Chondrocyte (in vitro differentiated cells): ENCODE results near the gene RTP3. TPM values are rescaled to one million over a fixed set of nuclear protein-coding genes. Genes with fewer than 3 reads are reported as not detected.
A peak's percentile ranks its signal among the peaks of the same experiment; 100 is the strongest.

ENCODE experiments used
- DNase-seq: peaks from one replicate; pipeline ENCODE4 v3.0.0; 2021; ENCODE audit warnings: mixed read lengths, low spot score
- H3K27ac Mint-ChIP-seq: one replicate; pipeline ENCODE4 v1.8.0; 2021; ENCODE audit warnings: mild to moderate bottlenecking, moderate library complexity, mixed read lengths; ENCODE audit not compliant: unreplicated experiment
- H3K27me3 Mint-ChIP-seq: 2 replicates; pipeline ENCODE4 v1.8.0; 2021; ENCODE audit warnings: low read depth, mixed read lengths
- H3K36me3 Mint-ChIP-seq: 2 replicates; pipeline ENCODE4 v1.8.0; 2021; ENCODE audit warnings: low read depth, mixed read lengths
- H3K4me1 Mint-ChIP-seq: 2 replicates; pipeline ENCODE4 v1.8.0; 2021; ENCODE audit warnings: low read depth, mild to moderate bottlenecking, mixed read lengths
- H3K4me3 Mint-ChIP-seq: one replicate; pipeline ENCODE4 v1.8.0; 2021; ENCODE audit warnings: mild to moderate bottlenecking, moderate library complexity, mixed read lengths; ENCODE audit not compliant: unreplicated experiment
- H3K9me3 Mint-ChIP-seq: 2 replicates; pipeline ENCODE4 v1.8.0; 2021; ENCODE audit warnings: low read depth, mixed read lengths
- total RNA-seq: library from RNA; stranded (reverse); gene quantifications from 3 replicates; pipeline ENCODE4 v1.2.1, GENCODE V29; 2021
- TF ChIP-seq, protein P1 (sequence below): fragments of 200-600 bp; sonication (generic); IDR thresholded peaks from 2 replicates; pipeline ENCODE4 v1.5.0; 2021; ENCODE audit warnings: antibody characterized with exemption, mild to moderate bottlenecking, moderate library complexity

The RTP3 gene
- total RNA-seq, 1 donor from 2014 or later, result not detected

DNA sequence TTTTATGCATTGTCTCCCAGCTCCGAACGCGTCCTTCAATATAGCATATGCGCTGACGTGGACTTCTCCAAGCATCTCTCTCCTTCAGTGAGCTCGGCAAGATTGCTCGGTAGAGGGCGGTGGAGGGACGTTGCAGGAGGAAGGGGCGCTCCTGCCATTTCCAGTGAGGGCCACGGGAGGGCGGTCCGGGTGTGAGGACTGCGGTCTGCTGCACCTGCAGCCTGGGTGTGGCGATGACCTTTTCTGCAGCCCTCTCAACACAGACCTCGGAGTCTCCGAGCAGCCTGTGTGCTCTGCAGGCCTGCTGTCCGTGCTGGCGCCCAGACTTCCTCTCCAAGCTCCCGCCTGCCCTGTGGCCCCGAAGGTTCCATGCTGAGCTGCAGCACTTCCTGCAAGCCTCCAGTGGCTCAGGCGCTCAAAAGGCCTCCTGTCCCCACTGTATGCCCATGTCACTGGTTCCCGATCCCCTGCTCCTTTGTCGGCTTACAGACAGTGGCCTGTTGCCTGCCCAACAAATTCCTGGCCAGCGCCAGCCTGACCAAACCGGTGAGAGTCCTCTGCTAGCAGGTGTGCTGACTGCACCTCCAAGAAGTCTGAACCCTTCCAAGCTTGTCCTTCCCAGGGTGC lies 8.9 kb upstream of the RTP3 start:
- TF ChIP-seq, protein P1, sequence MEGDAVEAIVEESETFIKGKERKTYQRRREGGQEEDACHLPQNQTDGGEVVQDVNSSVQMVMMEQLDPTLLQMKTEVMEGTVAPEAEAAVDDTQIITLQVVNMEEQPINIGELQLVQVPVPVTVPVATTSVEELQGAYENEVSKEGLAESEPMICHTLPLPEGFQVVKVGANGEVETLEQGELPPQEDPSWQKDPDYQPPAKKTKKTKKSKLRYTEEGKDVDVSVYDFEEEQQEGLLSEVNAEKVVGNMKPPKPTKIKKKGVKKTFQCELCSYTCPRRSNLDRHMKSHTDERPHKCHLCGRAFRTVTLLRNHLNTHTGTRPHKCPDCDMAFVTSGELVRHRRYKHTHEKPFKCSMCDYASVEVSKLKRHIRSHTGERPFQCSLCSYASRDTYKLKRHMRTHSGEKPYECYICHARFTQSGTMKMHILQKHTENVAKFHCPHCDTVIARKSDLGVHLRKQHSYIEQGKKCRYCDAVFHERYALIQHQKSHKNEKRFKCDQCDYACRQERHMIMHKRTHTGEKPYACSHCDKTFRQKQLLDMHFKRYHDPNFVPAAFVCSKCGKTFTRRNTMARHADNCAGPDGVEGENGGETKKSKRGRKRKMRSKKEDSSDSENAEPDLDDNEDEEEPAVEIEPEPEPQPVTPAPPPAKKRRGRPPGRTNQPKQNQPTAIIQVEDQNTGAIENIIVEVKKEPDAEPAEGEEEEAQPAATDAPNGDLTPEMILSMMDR, result peak; percentile 100
- Mint-ChIP-seq H3K9me3 (no peaks in the 10 kb centered on the region), H3K4me3 (peak overlapping the region; percentile 40), H3K4me1 (peaks cover 7% of the 10 kb centered on the region), H3K27ac (no peak overlapping the region), H3K27me3 (no peaks in the 10 kb centered on the region), H3K36me3 (no peaks in the 10 kb centered on the region)
- DNase-seq, result peak; percentile 97

DNA sequence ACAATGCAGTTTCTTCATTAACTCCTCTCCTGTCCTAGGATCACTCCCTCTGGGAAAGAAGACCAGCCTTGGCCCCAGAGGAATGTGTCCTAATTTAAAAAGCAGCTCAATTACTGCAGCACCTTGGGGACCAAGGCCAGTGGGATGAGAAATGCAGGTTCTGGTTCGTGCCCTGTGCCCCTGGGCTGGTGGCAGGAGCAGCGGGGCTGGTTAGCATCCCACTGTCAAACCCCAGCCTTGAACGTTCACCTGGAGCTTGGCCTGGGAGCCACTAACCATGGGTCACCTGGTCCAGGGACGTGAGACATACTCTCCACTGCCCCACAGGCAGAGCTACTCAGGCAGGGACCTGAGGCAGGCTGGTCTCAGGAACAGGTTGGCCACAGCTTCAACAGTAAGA lies 8.4 kb upstream of the RTP3 start:
- no peak for DNase-seq
- no peak overlapping the region for H3K4me3 Mint-ChIP-seq
- no peaks in the 10 kb centered on the region for H3K9me3 Mint-ChIP-seq
- no peak overlapping the region for H3K27ac Mint-ChIP-seq
- TF ChIP-seq, protein P1, result no peak
- no peaks in the 10 kb centered on the region for H3K36me3 Mint-ChIP-seq
- H3K27me3 Mint-ChIP-seq, result no peaks in the 10 kb centered on the region
- peaks cover 7% of the 10 kb centered on the region for H3K4me1 Mint-ChIP-seq

DNA sequence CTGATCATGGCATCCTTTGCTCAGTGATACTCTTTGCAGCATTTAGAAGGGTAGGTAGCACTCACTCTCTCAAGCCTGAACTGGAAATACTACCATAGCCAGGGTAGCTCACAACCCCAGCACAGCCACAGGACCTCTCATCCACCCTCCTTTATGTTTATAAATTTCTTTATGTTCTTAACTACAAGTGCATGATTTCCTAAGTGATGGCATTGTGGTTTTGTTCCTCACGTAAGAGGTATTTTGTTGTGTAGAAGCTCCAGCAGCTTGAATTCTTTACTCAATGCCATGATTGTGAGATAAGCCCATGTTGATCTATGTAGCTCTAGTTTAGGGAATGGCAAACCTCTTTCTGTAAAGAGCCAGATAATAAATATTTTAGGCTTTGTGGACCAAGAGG lies 7.9 kb upstream of the RTP3 start:
- no peaks in the 10 kb centered on the region for H3K36me3 Mint-ChIP-seq
- no peak overlapping the region for H3K27ac Mint-ChIP-seq
- no peak for DNase-seq
- TF ChIP-seq, protein P1, result no peak
- peaks cover 7% of the 10 kb centered on the region for H3K4me1 Mint-ChIP-seq
- no peaks in the 10 kb centered on the region for H3K9me3 Mint-ChIP-seq
- no peak overlapping the region for H3K4me3 Mint-ChIP-seq
- no peaks in the 10 kb centered on the region for H3K27me3 Mint-ChIP-seq

DNA sequence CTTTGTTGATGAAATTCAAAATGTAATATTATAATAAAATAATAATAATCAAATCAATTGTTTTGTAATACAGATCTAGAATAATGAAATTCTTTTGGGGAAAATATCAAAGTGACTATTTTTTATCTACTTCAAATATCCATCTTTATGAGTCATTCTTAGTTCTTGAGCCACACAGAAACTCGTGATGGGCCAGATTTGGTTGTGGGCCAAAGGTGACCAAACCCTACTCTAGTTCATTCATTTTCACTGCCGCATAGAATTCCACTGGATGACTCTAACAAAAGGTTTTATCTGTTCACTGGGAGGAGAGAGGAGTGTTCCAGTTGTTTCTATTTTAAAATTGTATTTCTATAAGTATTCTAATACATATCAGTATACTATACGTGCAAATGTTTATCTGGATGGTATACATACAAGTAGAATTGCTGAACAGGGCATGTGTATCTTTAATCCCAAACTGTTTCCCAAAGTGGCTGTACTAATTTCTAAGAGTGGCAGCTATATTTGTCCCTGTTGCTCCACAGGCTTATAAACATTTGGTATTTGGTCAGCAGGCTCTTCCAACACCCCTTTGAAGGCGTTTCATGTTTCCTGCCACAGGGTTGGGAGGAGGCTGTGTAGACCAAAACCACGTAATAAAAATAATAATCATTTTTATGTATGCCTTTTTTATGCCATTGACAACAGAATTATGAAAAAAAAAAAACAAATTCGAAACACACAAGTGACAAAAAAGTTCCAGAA lies 7.3 kb upstream of the RTP3 start:
- H3K27ac Mint-ChIP-seq, result no peak overlapping the region
- no peaks in the 10 kb centered on the region for H3K36me3 Mint-ChIP-seq
- no peaks in the 10 kb centered on the region for H3K9me3 Mint-ChIP-seq
- peaks cover 7% of the 10 kb centered on the region for H3K4me1 Mint-ChIP-seq
- no peak for DNase-seq
- no peak overlapping the region for H3K4me3 Mint-ChIP-seq
- no peaks in the 10 kb centered on the region for H3K27me3 Mint-ChIP-seq
- TF ChIP-seq, protein P1, result no peak

DNA sequence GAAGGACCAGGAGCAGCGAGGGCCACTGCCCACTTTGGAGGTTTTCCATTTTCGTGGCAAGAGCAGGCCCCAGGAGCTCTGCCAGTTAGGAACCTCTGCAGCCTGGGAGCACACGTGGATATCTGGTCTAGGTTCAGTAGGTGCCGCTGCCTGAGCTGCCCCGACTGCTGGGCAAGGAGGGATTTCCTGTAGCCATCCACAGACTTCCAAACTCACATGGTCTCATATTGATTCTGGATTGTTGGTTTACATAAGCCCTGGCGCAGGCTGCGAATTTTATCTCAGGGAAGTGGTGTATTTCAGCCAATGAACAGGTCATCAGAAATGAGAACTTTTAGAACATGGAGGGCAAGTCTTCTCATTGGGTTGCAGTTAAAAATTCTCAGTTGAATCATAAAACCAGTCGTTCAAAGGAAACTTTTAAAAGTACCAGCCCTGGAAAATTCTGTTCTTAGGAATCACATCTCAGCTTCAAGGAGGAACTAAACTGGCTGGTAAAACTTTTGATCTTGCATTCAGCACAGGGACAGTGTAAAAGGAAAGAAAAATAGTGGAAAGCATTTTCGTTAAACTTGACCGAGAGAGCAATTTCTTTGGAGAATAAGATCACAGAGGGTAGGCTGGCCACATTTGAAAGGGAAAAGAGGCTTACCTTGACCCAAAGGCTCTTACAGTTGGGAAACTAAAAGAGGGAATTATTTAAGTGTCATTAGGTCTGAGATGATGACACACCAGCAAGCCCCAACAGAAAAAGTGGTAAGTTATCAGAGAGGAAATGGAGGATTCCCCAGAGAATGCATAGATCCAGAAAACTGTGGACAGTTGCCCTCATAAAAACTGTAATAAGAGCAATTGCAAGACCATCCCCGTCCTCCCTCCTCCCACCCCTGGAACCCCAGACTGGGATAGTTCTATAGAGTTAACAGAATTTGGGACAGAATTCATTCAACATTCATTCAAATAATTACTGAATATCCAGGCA lies 6.4 kb upstream of the RTP3 start:
- no peak overlapping the region for H3K4me3 Mint-ChIP-seq
- no peaks in the 10 kb centered on the region for H3K27me3 Mint-ChIP-seq
- H3K36me3 Mint-ChIP-seq, result no peaks in the 10 kb centered on the region
- TF ChIP-seq, protein P1, result no peak
- DNase-seq, result no peak
- peaks cover 11% of the 10 kb centered on the region for H3K4me1 Mint-ChIP-seq
- no peaks in the 10 kb centered on the region for H3K9me3 Mint-ChIP-seq
- no peak overlapping the region for H3K27ac Mint-ChIP-seq
